Mesothelial cell of epicardium (in vitro differentiated cells): ENCODE results near the gene HS2ST1. TPM values are rescaled to one million over a fixed set of nuclear protein-coding genes. Genes with fewer than 3 reads are reported as not detected.

Experiments
- DNase-seq, 2 experiments: peaks; one replicate each; pipeline ENCODE4 v3.0.0; 2021; ENCODE audit warnings: low spot score in 2 of 2; ENCODE audit not compliant: unreplicated experiment in 2 of 2
- H3K27ac Mint-ChIP-seq: 2 replicates; pipeline ENCODE4 v1.8.0; 2021; ENCODE audit warnings: mixed read lengths
- H3K27me3 Mint-ChIP-seq: 2 replicates; pipeline ENCODE4 v1.8.0; 2021; ENCODE audit warnings: low read depth, mixed read lengths
- H3K36me3 Mint-ChIP-seq: 2 replicates; pipeline ENCODE4 v1.8.0; 2021; ENCODE audit warnings: mixed read lengths
- H3K4me1 Mint-ChIP-seq: 2 replicates; pipeline ENCODE4 v1.8.0; 2021; ENCODE audit warnings: mixed read lengths
- H3K4me3 Mint-ChIP-seq: 2 replicates; pipeline ENCODE4 v1.8.0; 2021; ENCODE audit warnings: mild to moderate bottlenecking, moderate library complexity, mixed read lengths
- H3K9me3 Mint-ChIP-seq: 2 replicates; pipeline ENCODE4 v1.8.0; 2021; ENCODE audit warnings: mixed read lengths
- CTCF ChIP-seq: fragments of 200-600 bp; sonication (generic); IDR thresholded peaks from one replicate; pipeline ENCODE4 v1.5.0; 2021; ENCODE audit warnings: antibody characterized with exemption; ENCODE audit not compliant: unreplicated experiment
- total RNA-seq: library from RNA; stranded (reverse); gene quantifications from 3 replicates; pipeline ENCODE4 v1.2.1, GENCODE V29; 2021

HS2ST1 gene
- total RNA-seq, 1 donor from 2014 or later = 40.2 TPM

GRCh38 chr1:86938855-86939254, 24.4 kb downstream of the HS2ST1 start:
- Mint-ChIP-seq H3K27ac (no peak overlapping the region), H3K36me3 (no peaks in the 10 kb centered on the region), H3K4me1 (peaks cover 25% of the 10 kb centered on the region), H3K4me3 (no peak overlapping the region), H3K27me3 (no peaks in the 10 kb centered on the region), H3K9me3 (no peaks in the 10 kb centered on the region)
- TF ChIP-seq CTCF = no peak
- no peak for DNase-seq

GRCh38 chr1:86939406-86939805, 25.0 kb downstream of the HS2ST1 start:
- no peak overlapping the region for H3K4me3 Mint-ChIP-seq
- H3K9me3 Mint-ChIP-seq = no peaks in the 10 kb centered on the region
- H3K27me3 Mint-ChIP-seq = no peaks in the 10 kb centered on the region
- TF ChIP-seq CTCF = no peak
- H3K27ac Mint-ChIP-seq = no peak overlapping the region
- no peak for DNase-seq
- H3K4me1 Mint-ChIP-seq = peaks cover 19% of the 10 kb centered on the region
- H3K36me3 Mint-ChIP-seq = no peaks in the 10 kb centered on the region

- no peak for TF ChIP-seq CTCF
- Mint-ChIP-seq H3K27ac (no peak overlapping the region), H3K4me1 (peaks cover 17% of the 10 kb centered on the region), H3K36me3 (no peaks in the 10 kb centered on the region), H3K4me3 (no peak overlapping the region), H3K27me3 (no peaks in the 10 kb centered on the region), H3K9me3 (no peaks in the 10 kb centered on the region)
- DNase-seq = no peak
These were observed 26.2 kb downstream of the HS2ST1 start for GRCh38 chr1:86940599-86940998.

- Mint-ChIP-seq H3K4me3 (no peak overlapping the region), H3K27me3 (no peaks in the 10 kb centered on the region), H3K27ac (peak overlapping the region; percentile 21), H3K9me3 (no peaks in the 10 kb centered on the region), H3K4me1 (peaks cover 20% of the 10 kb centered on the region), H3K36me3 (no peaks in the 10 kb centered on the region)
- no peak for DNase-seq
- no peak for TF ChIP-seq CTCF
These were observed 27.6 kb downstream of the HS2ST1 start for GRCh38 chr1:86942042-86942441.

- no peak overlapping the region for H3K4me3 Mint-ChIP-seq
- no peaks in the 10 kb centered on the region for H3K27me3 Mint-ChIP-seq
- peaks cover 20% of the 10 kb centered on the region for H3K4me1 Mint-ChIP-seq
- peak overlapping the region; percentile 5 for H3K27ac Mint-ChIP-seq
- no peaks in the 10 kb centered on the region for H3K9me3 Mint-ChIP-seq
- no peak for TF ChIP-seq CTCF
- DNase-seq = no peak
- no peaks in the 10 kb centered on the region for H3K36me3 Mint-ChIP-seq
These were observed 28.3 kb downstream of the HS2ST1 start for GRCh38 chr1:86942743-86943142.

GRCh38 chr1:86948212-86948611, 33.8 kb downstream of the HS2ST1 start:
- no peaks in the 10 kb centered on the region for H3K36me3 Mint-ChIP-seq
- no peak for TF ChIP-seq CTCF
- H3K4me1 Mint-ChIP-seq = peaks cover 18% of the 10 kb centered on the region
- no peaks in the 10 kb centered on the region for H3K27me3 Mint-ChIP-seq
- H3K9me3 Mint-ChIP-seq = peaks cover 6% of the 10 kb centered on the region
- no peak overlapping the region for H3K4me3 Mint-ChIP-seq
- no peak for DNase-seq
- H3K27ac Mint-ChIP-seq = peak overlapping the region; percentile 14
